Bronchial epithelial cell (primary cell): Measurements from ENCODE around the gene KCNJ10. TPM values are rescaled to one million over a fixed set of nuclear protein-coding genes. Genes with fewer than 3 reads are reported as not detected.

ENCODE experiments used
- DNase-seq: peaks from one replicate; pipeline ENCODE4 v3.0.0-alpha.2; 2010; ENCODE audit warnings: low read depth
- FAIRE-seq: peaks from 2 replicates; lab custom pipeline; 2011; peaks lifted over from hg19 to GRCh38; lab: Jason Lieb, UNC
- H3K27me3 ChIP-seq: 2 replicates; pipeline ENCODE4 v1.5.1; 2011; ENCODE audit warnings: low read length; ENCODE audit not compliant: control insufficient read depth, insufficient read depth
- H3K36me3 ChIP-seq: 2 replicates; pipeline ENCODE4 v1.5.1; 2011; ENCODE audit warnings: low read length; ENCODE audit not compliant: control insufficient read depth, insufficient read depth
- H3K4me3 ChIP-seq: 2 replicates; pipeline ENCODE4 v1.5.1; 2011; ENCODE audit warnings: mild to moderate bottlenecking, low read depth, low read length, control low read depth
- total RNA-seq: library from RNA; depleted of rRNA; stranded (reverse); fragments of >200 nt; gene quantifications from 2 replicates; pipeline ENCODE4 v1.2.1, GENCODE V29; 2014
- TF ChIP-seq, protein P1 (sequence below): IDR thresholded peaks from 2 replicates; pipeline ENCODE4 v1.5.1; 2011; ENCODE audit warnings: mild to moderate bottlenecking, moderate library complexity, low read length, control low read depth, inconsistent platforms; ENCODE audit not compliant: insufficient read depth, severe bottlenecking

Gene KCNJ10
- total RNA-seq, 1 donor from 2014 or later, result not detected

DNA sequence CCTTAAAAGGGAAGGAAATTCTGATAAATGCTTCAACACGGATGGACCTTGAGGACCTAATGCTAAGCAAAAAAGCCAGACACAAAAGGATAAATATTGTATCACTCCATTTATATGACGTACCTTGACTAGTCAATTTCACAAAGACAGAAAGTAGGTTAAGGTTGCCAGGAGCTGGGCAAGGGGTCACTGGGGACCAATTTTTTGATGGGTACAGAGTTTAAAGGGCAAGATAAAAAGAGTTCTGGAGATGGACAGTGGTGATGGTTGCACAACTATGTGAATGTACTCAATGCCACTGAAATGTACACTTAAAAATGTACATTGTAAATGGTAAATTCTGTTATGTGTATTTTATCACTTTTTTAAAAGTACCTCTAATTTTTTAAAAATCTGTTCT, 83.9 kb downstream of the KCNJ10 start:
- DNase-seq, result no peak
- Histone ChIP-seq H3K4me3 (no peak overlapping the region), H3K27me3 (no peaks in the 10 kb centered on the region), H3K36me3 (peaks cover 9% of the 10 kb centered on the region)
- TF ChIP-seq, protein P1, sequence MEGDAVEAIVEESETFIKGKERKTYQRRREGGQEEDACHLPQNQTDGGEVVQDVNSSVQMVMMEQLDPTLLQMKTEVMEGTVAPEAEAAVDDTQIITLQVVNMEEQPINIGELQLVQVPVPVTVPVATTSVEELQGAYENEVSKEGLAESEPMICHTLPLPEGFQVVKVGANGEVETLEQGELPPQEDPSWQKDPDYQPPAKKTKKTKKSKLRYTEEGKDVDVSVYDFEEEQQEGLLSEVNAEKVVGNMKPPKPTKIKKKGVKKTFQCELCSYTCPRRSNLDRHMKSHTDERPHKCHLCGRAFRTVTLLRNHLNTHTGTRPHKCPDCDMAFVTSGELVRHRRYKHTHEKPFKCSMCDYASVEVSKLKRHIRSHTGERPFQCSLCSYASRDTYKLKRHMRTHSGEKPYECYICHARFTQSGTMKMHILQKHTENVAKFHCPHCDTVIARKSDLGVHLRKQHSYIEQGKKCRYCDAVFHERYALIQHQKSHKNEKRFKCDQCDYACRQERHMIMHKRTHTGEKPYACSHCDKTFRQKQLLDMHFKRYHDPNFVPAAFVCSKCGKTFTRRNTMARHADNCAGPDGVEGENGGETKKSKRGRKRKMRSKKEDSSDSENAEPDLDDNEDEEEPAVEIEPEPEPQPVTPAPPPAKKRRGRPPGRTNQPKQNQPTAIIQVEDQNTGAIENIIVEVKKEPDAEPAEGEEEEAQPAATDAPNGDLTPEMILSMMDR, result no peak
- FAIRE-seq, result no peak

DNA sequence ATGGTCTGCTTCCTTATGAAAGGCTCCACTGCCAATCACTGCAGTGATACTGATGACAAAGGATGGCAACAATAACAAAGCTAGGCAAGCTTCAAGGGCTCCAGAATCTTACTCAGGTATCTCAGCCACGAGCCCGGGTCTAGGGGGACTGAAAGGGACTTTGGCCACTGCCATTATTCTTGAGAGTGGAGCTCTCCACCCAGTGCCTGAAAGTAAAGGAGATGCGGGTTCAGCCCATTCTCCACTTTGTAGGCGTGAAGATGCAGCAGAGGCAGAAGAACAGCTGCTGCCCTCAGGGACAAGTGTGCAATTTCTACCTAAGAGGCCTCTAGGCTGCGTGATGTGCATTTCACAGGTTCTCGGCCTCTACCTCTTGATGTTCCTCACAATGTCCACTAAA, 84.5 kb downstream of the KCNJ10 start:
- Histone ChIP-seq H3K36me3 (peaks cover 12% of the 10 kb centered on the region), H3K27me3 (no peaks in the 10 kb centered on the region), H3K4me3 (no peak overlapping the region)
- DNase-seq, result no peak
- TF ChIP-seq, protein P1, result no peak
- FAIRE-seq, result no peak

- Histone ChIP-seq H3K4me3 (no peak overlapping the region), H3K27me3 (no peaks in the 10 kb centered on the region), H3K36me3 (peaks cover 14% of the 10 kb centered on the region)
- TF ChIP-seq, protein P1, result no peak
- DNase-seq (no peak), FAIRE-seq (peak; percentile 7)
Observed at GRCh38 chr1:159983681-159984080, 86.3 kb downstream of the KCNJ10 start.

DNA sequence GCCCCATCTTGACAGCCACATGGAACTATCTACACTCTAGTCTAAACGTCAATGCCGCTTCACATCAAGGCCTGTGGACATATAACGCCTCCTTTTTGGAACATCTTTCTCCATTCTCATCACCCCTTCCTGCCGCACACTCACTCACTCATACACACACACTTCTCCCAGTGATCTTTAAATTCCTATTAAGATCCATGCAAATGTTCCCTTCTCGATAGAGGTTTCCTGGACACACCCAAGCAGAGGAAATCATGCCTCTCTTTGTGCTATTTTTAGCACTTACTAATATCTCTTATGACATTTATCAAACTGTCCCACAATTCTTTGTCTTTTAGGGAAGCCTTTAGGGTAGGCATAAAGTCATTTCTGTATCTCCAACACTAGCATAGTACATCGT, 87.7 kb downstream of the KCNJ10 start:
- Histone ChIP-seq H3K4me3 (no peak overlapping the region), H3K36me3 (peaks cover 17% of the 10 kb centered on the region), H3K27me3 (no peaks in the 10 kb centered on the region)
- TF ChIP-seq, protein P1, result no peak
- DNase-seq (no peak), FAIRE-seq (no peak)

DNA sequence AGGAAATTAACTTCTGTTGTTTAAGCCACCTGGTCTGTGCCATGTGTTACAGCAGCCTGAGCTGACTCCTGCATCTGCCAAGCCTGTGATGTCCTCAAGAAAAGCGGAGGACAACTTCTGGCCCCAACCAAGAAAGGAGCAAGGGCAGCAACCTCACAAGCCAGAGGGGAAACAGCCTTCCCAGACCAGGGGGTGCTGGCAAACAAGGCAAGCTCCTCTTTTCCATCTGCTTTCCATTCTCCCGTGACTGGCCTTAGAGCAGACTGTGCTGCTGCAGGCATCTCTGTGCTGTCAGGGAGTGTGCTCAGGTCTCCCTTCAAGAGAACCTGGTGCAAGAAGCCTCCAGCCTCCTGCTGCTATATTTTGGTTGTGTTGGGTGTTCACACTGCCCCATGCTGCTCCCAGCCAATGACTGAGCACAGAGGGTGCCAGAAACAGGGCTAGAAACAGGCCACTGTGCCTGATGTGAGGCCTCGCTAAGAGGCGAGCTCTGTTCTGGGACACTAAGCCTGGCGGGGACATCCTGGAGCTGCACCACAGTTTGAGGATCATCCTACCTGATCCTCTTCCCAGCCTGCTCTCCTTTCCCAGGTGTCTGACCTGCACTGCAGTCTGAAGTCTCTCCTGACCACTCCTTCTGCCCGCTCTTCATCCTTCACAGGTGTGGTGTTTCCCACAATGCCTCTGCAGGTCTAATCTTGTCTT, 88.5 kb downstream of the KCNJ10 start:
- no peak for DNase-seq
- TF ChIP-seq, protein P1, result no peak
- Histone ChIP-seq H3K27me3 (no peaks in the 10 kb centered on the region), H3K36me3 (peaks cover 18% of the 10 kb centered on the region), H3K4me3 (no peak overlapping the region)
- FAIRE-seq, result no peak

DNA sequence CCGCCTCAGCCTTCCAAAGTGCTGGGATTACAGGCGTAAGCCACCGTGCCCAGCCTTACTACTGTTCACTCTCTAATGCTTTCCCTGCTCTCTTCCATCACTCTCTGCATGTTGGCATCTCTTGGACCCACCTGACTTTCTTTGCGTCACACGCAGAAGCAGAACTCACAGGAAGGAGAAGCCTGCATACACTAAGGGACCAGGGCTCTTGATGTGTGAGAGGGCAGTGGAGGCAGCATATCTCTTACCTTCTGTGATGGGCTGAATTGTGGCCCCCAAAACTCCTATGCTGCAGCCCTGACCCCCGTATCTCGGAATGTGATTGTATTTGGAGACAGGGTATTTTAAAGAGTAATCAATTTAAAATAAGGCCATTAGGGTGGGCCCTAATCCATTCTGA, 89.2 kb downstream of the KCNJ10 start:
- H3K36me3 ChIP-seq, result peaks cover 18% of the 10 kb centered on the region

More for the DNA sequence above, 89.2 kb downstream of the KCNJ10 start:
- Histone ChIP-seq H3K4me3 (no peak overlapping the region), H3K27me3 (no peaks in the 10 kb centered on the region)
- TF ChIP-seq, protein P1, result no peak
- no peak for DNase-seq
- no peak for FAIRE-seq
